ENCODE results near the gene ZBP1. TPM values are rescaled to one million over a fixed set of nuclear protein-coding genes. Genes with fewer than 3 reads are reported as not detected.

Gene ZBP1
- total RNA-seq, 1 experiment from 2014 or later: not detected

DNA sequence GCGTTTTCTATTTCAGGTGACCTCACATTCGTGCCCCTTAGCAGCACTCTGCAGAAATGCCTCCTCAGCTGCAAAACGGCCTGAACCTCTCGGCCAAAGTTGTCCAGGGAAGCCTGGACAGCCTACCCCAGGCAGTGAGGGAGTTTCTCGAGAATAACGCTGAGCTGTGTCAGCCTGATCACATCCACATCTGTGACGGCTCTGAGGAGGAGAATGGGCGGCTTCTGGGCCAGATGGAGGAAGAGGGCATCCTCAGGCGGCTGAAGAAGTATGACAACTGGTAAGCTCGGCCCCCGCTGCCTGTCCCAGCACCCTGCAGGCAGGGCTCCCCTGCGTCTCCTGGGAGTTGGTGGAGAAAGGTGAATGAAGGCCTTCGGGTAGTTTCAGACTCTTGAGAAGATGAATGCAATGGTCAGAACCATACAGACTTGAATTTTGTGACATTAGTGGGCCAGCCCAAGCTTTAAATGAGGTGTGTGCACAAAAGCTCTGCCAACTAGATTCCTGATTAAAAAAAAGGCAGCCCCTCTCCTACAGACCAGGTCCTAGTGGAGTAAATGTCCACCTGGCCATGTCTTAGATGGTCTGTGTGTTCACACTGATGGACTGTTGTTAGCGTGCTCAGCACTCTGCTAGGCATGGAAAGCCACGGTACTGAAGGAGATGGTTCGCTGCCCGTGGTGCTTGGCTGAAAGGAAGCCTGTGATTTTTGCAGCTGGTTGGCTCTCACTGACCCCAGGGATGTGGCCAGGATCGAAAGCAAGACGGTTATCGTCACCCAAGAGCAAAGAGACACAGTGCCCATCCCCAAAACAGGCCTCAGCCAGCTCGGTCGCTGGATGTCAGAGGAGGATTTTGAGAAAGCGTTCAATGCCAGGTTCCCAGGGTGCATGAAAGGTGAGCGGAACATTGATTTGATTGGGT, 58.6 kb downstream of the ZBP1 start:
- H3K9me2 ChIP-seq (ENCODE audit: insufficient read depth): no peaks in the 10 kb centered on the region
- H2AFZ ChIP-seq: no peak overlapping the region
- no peaks in the 10 kb centered on the region for H3K9me3 ChIP-seq (ENCODE audit: insufficient read depth, low read depth)
- H3K79me2 ChIP-seq (ENCODE audit: low read depth): no peaks in the 10 kb centered on the region
- H3K27ac ChIP-seq: no peak overlapping the region
- no peaks in the 10 kb centered on the region for H3F3A ChIP-seq (ENCODE audit: insufficient read depth, low read depth)
- no peaks in the 10 kb centered on the region for H3K4me1 ChIP-seq (replicated peaks; ENCODE audit: insufficient read depth)
- DNase-seq: no peak
- POLR2A ChIA-PET (ENCODE audit: unreplicated experiment): no interaction called here
- no peak overlapping the region for H3K4me2 ChIP-seq
- peaks cover 100% of the 10 kb centered on the region for H3K27me3 ChIP-seq (ENCODE audit: insufficient read depth, low read depth)
- TF ChIP-seq, protein P1, sequence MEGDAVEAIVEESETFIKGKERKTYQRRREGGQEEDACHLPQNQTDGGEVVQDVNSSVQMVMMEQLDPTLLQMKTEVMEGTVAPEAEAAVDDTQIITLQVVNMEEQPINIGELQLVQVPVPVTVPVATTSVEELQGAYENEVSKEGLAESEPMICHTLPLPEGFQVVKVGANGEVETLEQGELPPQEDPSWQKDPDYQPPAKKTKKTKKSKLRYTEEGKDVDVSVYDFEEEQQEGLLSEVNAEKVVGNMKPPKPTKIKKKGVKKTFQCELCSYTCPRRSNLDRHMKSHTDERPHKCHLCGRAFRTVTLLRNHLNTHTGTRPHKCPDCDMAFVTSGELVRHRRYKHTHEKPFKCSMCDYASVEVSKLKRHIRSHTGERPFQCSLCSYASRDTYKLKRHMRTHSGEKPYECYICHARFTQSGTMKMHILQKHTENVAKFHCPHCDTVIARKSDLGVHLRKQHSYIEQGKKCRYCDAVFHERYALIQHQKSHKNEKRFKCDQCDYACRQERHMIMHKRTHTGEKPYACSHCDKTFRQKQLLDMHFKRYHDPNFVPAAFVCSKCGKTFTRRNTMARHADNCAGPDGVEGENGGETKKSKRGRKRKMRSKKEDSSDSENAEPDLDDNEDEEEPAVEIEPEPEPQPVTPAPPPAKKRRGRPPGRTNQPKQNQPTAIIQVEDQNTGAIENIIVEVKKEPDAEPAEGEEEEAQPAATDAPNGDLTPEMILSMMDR (conservative IDR thresholded peaks at IDR 0.05): no peak
- TF ChIP-seq EZH2 (IDR thresholded peaks at IDR 0.05; ENCODE audit: low read depth): no peak
- CTCF ChIA-PET: interaction anchor here (0.6 kb wide), 1 partner anchor 650 kb away, joined by 4 read pairs; no protein-coding TSS in a partner anchor
- intact Hi-C loops (cut with micrococcal nuclease; ENCODE audit: unreplicated experiment): no loop called here
- no peaks in the 10 kb centered on the region for H4K20me1 ChIP-seq (ENCODE audit: insufficient read depth)
- no peak overlapping the region for H3K4me3 ChIP-seq
- H3K36me3 ChIP-seq (ENCODE audit: low read depth): no peaks in the 10 kb centered on the region
- BruUV-seq (replicated peaks): no TSS peak

DNA sequence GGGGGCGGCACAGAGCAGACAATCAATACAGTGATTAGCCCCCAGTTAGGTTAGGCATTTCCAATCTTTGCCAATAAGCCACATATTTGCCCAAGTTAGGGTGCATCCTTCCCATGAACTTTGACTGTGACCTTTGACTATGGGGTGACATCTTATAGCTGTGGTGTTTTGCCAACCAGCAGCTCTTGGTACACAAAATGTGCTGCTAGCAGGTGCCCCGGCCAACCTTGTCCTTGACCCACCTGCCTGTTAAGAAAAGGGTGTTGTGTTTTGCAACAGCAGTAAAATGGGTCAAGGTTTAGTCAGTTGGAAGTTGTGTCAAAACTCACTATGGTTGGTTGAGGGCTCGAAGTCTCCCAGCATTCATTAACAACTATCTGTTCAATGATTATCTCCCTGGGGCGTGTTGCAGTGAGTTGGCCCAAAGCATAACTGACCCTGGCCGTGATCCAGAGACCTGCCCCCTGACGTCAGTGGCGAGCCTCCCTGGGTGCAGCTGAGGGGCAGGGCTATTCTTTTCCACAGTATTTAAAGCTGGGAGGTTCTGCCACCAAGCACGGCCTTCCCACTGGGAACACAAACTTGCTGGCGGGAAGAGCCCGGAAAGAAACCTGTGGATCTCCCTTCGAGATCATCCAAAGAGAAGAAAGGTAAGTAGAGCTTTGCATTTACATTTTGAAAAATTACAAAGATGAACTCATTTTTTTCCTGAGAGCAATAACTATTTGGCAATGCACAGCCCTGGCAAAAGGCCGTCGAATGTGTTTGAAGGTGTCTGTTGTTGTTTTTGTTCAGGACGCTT, 59.5 kb downstream of the ZBP1 start, which contains the start of gene PCK1:
Gene PCK1, plus strand, starts transcription at position 557 of the 802 bp plus-strand sequence. CDS start 302 bp downstream, outside the sequence.
- Histone ChIP-seq H3K4me3 (no peak within 1 kb of the TSS), H3K27me3 (ENCODE audit: insufficient read depth, low read depth) (peaks cover 100% of the 10 kb centered on the region), H3K27ac (no peak within 1 kb of the TSS), H3K36me3 (ENCODE audit: low read depth) (no peaks in the 10 kb centered on the region), H4K20me1 (ENCODE audit: insufficient read depth) (no peaks in the 10 kb centered on the region), H3K9me3 (ENCODE audit: insufficient read depth, low read depth) (no peaks in the 10 kb centered on the region), H3K9me2 (ENCODE audit: insufficient read depth) (no peaks in the 10 kb centered on the region), H2AFZ (no peak within 1 kb of the TSS), H3K4me1 (replicated peaks; ENCODE audit: insufficient read depth) (no peaks in the 10 kb centered on the region), H3K4me2 (no peak within 1 kb of the TSS), H3K79me2 (ENCODE audit: low read depth) (no peaks in the 10 kb centered on the region), H3F3A (ENCODE audit: insufficient read depth, low read depth) (no peaks in the 10 kb centered on the region)
- POLR2A ChIA-PET (ENCODE audit: unreplicated experiment): no interaction called here
- CTCF ChIA-PET: interaction anchor here (0.6 kb wide), 1 partner anchor 651 kb away, joined by 4 read pairs; no protein-coding TSS in a partner anchor
- BruUV-seq (replicated peaks): no TSS peak
- intact Hi-C loops (cut with micrococcal nuclease; ENCODE audit: unreplicated experiment): no loop called here
- no peak for DNase-seq
- TF ChIP-seq, protein P1 (conservative IDR thresholded peaks at IDR 0.05): no peak
- TF ChIP-seq EZH2 (IDR thresholded peaks at IDR 0.05; ENCODE audit: low read depth): no peak

GRCh38 chr20:57559658-57560553, 60.3 kb downstream of the ZBP1 start:
- no peaks in the 10 kb centered on the region for H3K9me2 ChIP-seq (ENCODE audit: insufficient read depth)
- H3K9me3 ChIP-seq (ENCODE audit: insufficient read depth, low read depth): no peaks in the 10 kb centered on the region
- H3K27ac ChIP-seq: no peak overlapping the region
- POLR2A ChIA-PET (ENCODE audit: unreplicated experiment): no interaction called here
- no peaks in the 10 kb centered on the region for H3K79me2 ChIP-seq (ENCODE audit: low read depth)
- CTCF ChIA-PET: no interaction called here
- intact Hi-C loops (cut with micrococcal nuclease; ENCODE audit: unreplicated experiment): no loop called here
- no peak overlapping the region for H3K4me3 ChIP-seq
- no peak overlapping the region for H3K4me2 ChIP-seq
- H4K20me1 ChIP-seq (ENCODE audit: insufficient read depth): no peaks in the 10 kb centered on the region
- H3K4me1 ChIP-seq (replicated peaks; ENCODE audit: insufficient read depth): no peaks in the 10 kb centered on the region
- H3K36me3 ChIP-seq (ENCODE audit: low read depth): no peaks in the 10 kb centered on the region
- H3F3A ChIP-seq (ENCODE audit: insufficient read depth, low read depth): no peaks in the 10 kb centered on the region
- TF ChIP-seq EZH2 (IDR thresholded peaks at IDR 0.05; ENCODE audit: low read depth): no peak
- TF ChIP-seq, protein P1 (conservative IDR thresholded peaks at IDR 0.05): no peak
- H2AFZ ChIP-seq: no peak overlapping the region
- H3K27me3 ChIP-seq (ENCODE audit: insufficient read depth, low read depth): peaks cover 100% of the 10 kb centered on the region
- BruUV-seq (replicated peaks): no TSS peak
- no peak for DNase-seq

All from PC-9 (cell line).